Psoas muscle (tissue), 8 donors: ENCODE measurements around the gene SLCO3A1. TPM values are rescaled to one million over a fixed set of nuclear protein-coding genes. Genes with fewer than 3 reads are reported as not detected.
A peak's percentile ranks its signal among the peaks of the same experiment; 100 is the strongest.

ENCODE experiments used
- ATAC-seq, 4 donors: fragments of 200-7000 bp; cut with Tn5 transposase; one replicate each; pipeline ENCODE4 v1.9.1; 2020; ENCODE audit warnings: moderate library complexity in 3 of 4, mild to moderate bottlenecking in 2 of 4
- DNase-seq, 2 donors: peaks; one replicate each; pipeline ENCODE4 v3.0.0-alpha.2; 2020
- H3K27ac ChIP-seq: fragments of 200-600 bp; one replicate; pipeline ENCODE4 v1.8.0; 2022
- H3K27me3 ChIP-seq, 3 donors: fragments of 200-600 bp in 1 of 3; one replicate each; pipeline versions ENCODE4 v1.6.1 to v1.8.0; 2013 to 2022; ENCODE audit warnings: low read length in 2 of 3, mild to moderate bottlenecking in 2 of 3, moderate library complexity in 1 of 3; ENCODE audit not compliant: insufficient read depth in 3 of 3
- H3K36me3 ChIP-seq, 2 donors: fragments of 200-600 bp in 1 of 2; one replicate each; pipeline versions ENCODE4 v1.6.1 to v1.8.0; 2013 to 2022; ENCODE audit warnings: low read depth in 1 of 2, mild to moderate bottlenecking in 1 of 2, moderate library complexity in 1 of 2; ENCODE audit not compliant: insufficient read depth in 1 of 2
- H3K4me1 ChIP-seq: fragments of 200-600 bp; one replicate; pipeline ENCODE4 v1.8.0; 2022
- H3K4me3 ChIP-seq: fragments of 200-600 bp; one replicate; pipeline ENCODE4 v1.8.0; 2022; ENCODE audit warnings: mild to moderate bottlenecking
- H3K9me3 ChIP-seq: fragments of 200-600 bp; one replicate; pipeline ENCODE4 v1.8.0; 2022
- WGBS, 3 donors: extraction: QIAGEN DNeasy Blood & Tissue Kit; methylation state at CpG; one replicate each; pipeline versions ENCODE4 v1.1.6 to v1.1.7; 2013; 5-methylcytosine and 5-hydroxymethylcytosine counted together
- intact Hi-C, 2 donors: fragments of 100-400 bp; cut with DNase I; formaldehyde crosslinking; loops; one replicate each; pipeline versions ENCODE4 v1.11.0 to v1.14.2; 2022
- polyA plus RNA-seq, 3 donors: library from polyadenylated mRNA; stranded (reverse); fragments of 200-250 nt; gene quantifications; one replicate each; pipeline ENCODE4 v1.2.3, GENCODE V29; 2013
- total RNA-seq, 4 donors: library from RNA; stranded (reverse); fragmentation: NEBNext Ultra II Directional in 2 of 4; extraction: Animal tissue kit (Norgen Biotek cat#: 25700) in 2 of 4; gene quantifications; one replicate each; pipeline versions ENCODE4 v1.2.1 to v1.2.4, GENCODE V29; 2021 to 2023
- TF ChIP-seq, protein P1 (sequence below): fragments of 200-600 bp; IDR thresholded peaks from one replicate; pipeline ENCODE4 v1.8.0; 2022; ENCODE audit warnings: antibody characterized with exemption
- donor health status: healthy with polysubstance abuse.
- donor health status: DM: no; HTN: no; CAD: no; lungs with moderate emphysema.
- donor health status: Bipolar disorder and iron deficiency.
- donor health status: healthy.
- donor health status: DM: yes; HTN: yes; CAD: no.
- donor health status: DM: no; HTN: no; CAD: no.
- donor health status: DM: no; HTN: no; CAD: no.
- donor health status: DM: yes; HTN: yes; CAD: no.

SLCO3A1 gene
- total and polyA plus RNA-seq, 7 donors: 3.5 to 10.3 (median 9.4) TPM

DNA sequence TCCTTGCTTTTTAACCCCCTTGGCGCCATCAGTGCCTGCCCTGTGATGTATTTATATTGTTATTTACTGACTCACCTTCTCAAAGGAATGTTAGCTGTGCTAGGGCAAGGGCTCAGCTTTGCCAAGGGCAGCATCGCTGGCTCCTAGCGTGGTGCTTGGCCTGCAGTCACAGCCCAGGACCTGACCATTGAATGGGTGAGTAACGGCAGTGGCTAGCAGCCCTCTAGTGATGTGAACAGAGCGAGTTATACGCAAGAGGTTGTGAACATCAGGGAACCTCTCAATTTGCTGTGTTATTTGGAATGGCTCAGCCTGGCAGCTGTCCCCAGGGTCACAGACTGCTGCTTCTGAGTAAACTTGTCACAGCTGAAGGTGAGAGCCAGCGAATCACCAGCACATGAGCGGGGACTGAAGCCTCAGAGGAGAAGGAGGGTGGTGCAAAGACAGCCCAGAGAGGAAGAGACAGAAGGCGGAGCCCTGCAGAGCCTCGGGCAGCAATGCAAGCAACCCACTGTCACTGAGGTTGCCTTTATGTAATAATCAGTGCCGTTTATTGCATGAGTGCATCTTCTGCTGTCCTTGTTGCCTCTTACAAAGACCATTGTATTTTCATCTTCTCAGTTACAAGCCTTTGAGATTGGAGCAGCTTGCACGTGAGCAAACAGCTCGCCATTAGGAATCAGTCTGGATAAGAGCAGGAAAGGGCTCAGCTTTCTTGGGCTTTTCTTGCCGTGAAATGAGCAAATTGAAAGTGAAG lies 158.3 kb downstream of the SLCO3A1 start:
- ATAC-seq (peak in 1 of 4 donors; percentile 44), DNase-seq (peak in 1 of 2 donors; percentile 57)
- Histone ChIP-seq H3K9me3 (no peaks in the 10 kb centered on the region), H3K4me1 (no peaks in the 10 kb centered on the region), H3K36me3 (no peaks in the 10 kb centered on the region), H3K4me3 (no peak overlapping the region), H3K27me3 (no peaks in the 10 kb centered on the region), H3K27ac (no peak overlapping the region)
- TF ChIP-seq, protein P1, sequence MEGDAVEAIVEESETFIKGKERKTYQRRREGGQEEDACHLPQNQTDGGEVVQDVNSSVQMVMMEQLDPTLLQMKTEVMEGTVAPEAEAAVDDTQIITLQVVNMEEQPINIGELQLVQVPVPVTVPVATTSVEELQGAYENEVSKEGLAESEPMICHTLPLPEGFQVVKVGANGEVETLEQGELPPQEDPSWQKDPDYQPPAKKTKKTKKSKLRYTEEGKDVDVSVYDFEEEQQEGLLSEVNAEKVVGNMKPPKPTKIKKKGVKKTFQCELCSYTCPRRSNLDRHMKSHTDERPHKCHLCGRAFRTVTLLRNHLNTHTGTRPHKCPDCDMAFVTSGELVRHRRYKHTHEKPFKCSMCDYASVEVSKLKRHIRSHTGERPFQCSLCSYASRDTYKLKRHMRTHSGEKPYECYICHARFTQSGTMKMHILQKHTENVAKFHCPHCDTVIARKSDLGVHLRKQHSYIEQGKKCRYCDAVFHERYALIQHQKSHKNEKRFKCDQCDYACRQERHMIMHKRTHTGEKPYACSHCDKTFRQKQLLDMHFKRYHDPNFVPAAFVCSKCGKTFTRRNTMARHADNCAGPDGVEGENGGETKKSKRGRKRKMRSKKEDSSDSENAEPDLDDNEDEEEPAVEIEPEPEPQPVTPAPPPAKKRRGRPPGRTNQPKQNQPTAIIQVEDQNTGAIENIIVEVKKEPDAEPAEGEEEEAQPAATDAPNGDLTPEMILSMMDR: no peak
- intact Hi-C loops: no loop called here
- 66 to 77% (median 76%) methylated on average over 14 of the region's 14 CpGs for WGBS, 3 donors

DNA sequence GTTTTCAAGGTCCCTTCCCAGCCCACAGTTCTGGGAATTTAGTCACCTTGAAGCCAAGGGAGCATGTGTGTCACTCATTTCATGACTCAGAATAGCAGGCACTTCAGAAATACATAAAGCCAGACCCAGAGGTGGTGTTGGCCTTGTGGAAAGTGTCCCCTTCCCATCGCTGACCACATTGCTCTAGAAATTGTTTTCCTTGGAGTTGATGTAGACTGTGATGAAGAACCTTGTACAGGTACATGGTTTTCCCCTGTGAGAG lies 158.8 kb downstream of the SLCO3A1 start:
- H3K27me3 ChIP-seq: no peaks in the 10 kb centered on the region
- TF ChIP-seq, protein P1: no peak
- WGBS, 3 donors: 78 to 96% (median 92%) methylated on average over 1 of the region's 1 CpG
- H3K4me3 ChIP-seq: no peak overlapping the region
- H3K4me1 ChIP-seq: no peaks in the 10 kb centered on the region
- no peaks in the 10 kb centered on the region for H3K36me3 ChIP-seq
- intact Hi-C loops: no loop called here
- no peak for DNase-seq
- no peak overlapping the region for H3K27ac ChIP-seq
- H3K9me3 ChIP-seq: no peaks in the 10 kb centered on the region
- no peak for ATAC-seq

DNA sequence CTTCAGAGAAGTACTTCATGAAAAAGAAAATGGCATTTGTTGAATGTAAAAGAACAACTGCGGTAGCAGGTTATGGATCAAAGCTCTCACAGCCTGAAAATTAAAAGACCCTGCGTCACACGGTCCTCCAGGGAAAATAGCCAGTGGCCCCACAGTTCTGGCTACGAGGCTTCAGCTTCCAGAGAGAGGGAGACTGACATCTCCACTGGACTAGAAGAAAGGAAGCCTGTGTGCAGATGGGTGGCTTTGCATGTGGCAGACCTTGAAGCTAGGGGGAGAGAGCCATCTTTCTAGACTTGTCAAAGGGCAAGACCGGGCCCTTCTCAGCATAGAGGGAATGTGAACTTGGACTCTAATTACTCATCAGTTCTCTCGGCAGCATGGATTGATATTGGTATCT lies 159.4 kb downstream of the SLCO3A1 start:
- WGBS, 3 donors: 94 to 100% (median 98%) methylated on average over 6 of the region's 6 CpGs
- Histone ChIP-seq H3K36me3 (no peaks in the 10 kb centered on the region), H3K9me3 (no peaks in the 10 kb centered on the region), H3K27ac (no peak overlapping the region), H3K27me3 (no peaks in the 10 kb centered on the region), H3K4me1 (no peaks in the 10 kb centered on the region), H3K4me3 (no peak overlapping the region)
- TF ChIP-seq, protein P1: no peak
- DNase-seq: no peak
- intact Hi-C loops: no loop called here
- no peak for ATAC-seq

DNA sequence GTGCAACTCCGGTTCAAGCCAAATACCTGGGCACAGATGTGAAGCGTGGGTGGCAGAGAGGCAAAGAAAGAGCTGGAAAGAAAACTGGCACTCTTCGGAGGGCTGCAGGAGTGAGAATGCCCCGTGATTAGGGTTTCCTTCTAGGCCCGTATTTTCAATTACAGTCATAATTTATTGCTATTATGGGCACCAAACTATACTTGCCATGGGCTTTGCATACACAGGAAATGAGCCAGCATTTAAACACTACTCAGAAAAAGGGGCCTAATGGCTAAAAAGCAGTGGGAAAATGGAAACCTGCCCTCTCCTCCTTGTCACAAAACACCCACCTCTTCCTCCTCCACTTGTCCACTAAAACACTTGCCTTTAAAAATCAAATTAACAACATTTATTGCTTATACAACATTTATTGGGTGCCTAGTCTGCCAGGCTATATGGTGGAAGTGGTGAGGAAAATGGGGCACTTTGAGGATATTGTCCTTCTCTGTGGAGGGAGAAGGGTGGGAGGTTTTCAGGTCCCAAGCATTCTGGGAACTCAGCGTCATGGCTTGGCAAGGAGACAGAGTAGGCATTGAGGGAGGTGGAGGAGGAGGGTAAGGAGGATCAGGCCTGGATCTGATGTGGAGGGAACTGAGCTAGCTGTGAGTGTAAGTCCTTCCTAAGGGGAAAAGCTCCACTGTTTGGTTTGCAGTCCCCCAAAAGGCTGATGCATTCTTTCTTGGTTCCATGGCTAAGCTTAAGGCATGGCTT lies 160.9 kb downstream of the SLCO3A1 start:
- no peak overlapping the region for H3K4me3 ChIP-seq
- H3K9me3 ChIP-seq: no peaks in the 10 kb centered on the region
- H3K36me3 ChIP-seq: no peaks in the 10 kb centered on the region
- ATAC-seq: no peak
- WGBS, 3 donors: 79 to 88% (median 83%) methylated on average over 6 of the region's 6 CpGs
- no peak for DNase-seq
- TF ChIP-seq, protein P1: no peak
- H3K27me3 ChIP-seq: no peaks in the 10 kb centered on the region
- H3K27ac ChIP-seq: no peak overlapping the region
- intact Hi-C loops: no loop called here
- no peaks in the 10 kb centered on the region for H3K4me1 ChIP-seq
